Measurements from ENCODE around the gene PARP1. TPM values are rescaled to one million over a fixed set of nuclear protein-coding genes. Genes with fewer than 3 reads are reported as not detected.

The PARP1 gene
- polyA plus RNA-seq, 4 donors = 122 to 133 (median 127) TPM

DNA sequence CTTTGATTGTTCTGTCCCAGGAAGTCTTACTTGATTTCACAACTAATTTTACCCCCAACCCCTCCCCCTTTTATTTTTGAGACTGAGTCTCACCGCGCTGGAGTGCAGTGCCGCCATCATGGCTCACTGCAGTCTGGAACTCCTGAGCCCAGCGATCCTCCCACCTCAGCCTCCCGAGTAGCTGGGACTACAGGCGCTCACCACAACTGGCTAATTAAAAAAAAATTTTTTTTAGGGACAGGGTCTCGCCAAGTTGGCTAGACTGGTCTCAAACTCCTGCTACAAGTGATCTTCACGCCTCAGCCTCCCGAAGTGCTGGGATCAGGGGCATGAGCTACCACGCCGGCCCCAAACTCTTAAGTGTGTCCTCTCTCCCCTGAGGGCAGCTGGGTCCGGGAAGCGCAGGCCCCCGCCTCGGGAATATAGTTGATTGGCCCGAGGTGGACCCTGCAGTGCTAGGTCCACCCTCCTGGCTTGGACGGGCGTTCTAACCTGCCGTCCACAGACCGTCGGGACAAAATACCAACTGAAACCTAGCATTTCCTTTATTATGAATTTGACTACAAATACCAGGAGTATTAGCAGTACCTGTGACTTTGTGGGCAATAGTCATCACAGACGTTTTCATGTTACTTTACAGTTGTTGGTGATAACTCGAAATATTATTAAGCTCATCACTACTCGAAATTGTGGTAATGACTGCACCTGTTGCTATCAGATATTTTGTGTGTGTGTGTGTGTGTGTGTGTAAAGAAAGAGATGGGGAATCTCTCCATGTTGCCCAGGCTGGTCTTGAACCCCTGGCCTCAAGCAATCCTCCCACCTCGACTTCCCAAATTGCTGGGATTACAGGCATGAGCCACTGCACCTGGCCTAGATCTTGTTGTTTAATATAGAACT is 642 bp upstream of the PARP1 start:
- no peak for DNase-seq (ENCODE audit: low read depth in 4 of 4, low spot score in 2 of 4)

DNA sequence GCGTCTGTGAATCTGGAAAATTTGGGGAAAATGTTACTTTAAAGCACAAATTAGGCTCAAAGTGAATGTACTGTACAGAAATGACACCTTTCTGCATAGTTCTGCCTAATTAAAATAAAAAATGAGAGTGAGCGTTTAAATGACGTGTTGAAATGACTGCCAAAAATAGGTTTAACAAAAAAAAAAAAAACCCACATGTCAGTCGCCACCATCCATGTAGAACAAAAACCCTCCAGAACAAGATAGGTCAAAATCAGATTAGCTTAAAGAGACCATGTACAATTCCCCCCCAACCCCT is 745 bp downstream of the PARP1 start:
- DNase-seq (ENCODE audit: low read depth in 4 of 4, low spot score in 2 of 4) = no peak

DNA sequence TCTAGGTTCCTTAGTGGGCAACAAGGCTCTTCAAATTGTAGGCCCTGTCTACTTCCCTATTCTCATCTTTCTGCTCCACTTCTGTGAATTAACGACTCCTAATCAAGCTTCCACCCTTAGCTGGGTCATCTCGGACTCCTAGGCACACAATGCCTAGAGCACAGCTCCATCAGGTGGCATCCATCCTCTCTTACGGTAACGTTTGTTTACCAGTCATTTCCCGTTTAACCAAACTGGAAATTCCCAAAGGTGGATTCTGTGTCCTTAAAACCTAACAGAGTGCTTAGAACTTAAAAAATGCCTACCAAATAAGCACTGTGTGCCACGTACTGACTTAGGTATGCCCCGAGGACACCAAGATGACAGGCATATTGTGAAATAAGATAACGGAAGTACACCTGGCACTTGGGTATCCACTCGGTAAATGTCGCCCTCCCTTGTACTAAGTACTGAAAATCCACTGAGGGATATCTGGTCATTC is 1.5 kb downstream of the PARP1 start:
- DNase-seq (ENCODE audit: low read depth in 4 of 4, low spot score in 2 of 4) = no peak

DNA sequence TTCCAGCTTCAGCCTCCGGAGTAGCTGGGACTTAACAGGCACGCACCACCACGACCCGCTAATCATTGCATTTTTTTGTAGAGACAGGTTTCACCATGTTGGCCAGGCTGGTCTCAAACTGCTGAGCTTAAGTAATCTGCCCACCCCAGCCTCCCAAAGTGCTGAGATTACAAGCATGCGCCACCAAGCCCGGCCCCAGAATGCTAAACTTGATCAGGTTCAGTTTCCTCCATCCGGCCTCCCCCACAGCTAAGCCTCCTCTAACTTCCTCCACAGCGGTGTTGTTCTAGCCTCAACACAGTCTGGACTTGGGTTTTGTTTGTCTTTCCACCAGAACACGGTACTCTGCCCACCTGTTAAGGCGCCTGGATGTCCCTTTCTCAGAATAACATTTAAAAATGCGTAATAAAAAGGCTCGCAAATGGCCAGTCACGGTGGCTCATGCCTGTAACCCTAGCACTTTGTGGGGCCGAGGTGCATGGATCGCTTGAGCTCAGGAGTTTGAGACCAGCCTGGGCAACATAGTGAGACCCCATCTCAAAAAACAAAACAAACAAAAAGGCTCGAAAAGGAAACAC is 2.4 kb downstream of the PARP1 start:
- no peak for DNase-seq (ENCODE audit: low read depth in 4 of 4, low spot score in 2 of 4)

DNA sequence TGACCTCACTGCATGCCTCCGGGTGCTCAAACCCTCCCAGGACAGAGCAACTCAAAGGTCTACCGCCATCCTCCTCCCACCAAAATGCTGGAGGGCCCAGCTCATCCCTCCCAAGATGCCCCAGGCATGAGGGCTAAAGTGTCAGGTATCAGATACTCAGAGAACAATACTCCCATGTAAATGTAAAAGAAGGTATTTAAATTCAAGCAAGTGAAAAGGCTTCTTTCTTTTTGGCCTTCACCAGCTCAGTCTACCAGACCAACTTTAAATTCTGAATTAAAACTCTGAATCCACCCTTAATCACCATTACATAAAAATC is 3.0 kb downstream of the PARP1 start:
- DNase-seq (ENCODE audit: low read depth in 4 of 4, low spot score in 2 of 4) = no peak

DNA sequence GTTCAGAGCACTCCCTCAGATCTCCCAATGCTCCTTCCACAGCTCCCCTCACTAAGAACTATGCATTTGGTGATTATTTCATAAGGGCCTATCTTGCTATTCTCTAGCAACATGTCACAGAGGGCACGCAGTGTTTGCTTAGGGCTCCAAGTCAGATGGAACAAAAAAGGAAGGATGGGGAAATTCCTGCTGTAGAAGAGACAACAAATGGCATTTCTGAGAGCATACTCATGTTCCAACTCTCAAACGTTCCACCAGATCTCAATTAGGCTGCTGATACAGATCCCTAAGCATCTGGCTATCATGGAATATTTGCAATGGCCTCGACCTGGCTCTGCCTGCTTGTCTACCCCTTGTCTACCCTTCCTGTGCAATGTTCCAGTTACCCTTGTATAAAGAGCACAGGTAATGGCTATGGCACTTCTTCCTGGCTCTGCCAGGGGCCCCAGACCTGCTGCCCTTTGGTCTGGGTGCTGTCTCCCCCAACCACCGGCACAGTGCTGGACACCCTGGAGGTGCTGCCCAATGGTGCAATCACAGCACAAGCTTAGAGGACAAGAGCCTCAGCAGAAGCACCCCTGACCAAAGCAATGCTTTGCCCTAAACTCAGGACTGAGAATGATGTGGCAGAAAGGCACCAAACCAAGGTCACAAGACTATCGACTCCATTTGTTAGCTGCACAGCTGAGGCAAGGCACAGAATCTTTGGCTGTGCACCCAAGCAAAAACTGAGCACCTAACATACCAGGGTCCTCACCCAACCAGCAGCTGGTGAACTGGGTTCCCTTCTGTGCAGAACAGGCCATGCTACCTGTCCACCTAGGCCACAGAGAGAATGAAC is 3.6 kb downstream of the PARP1 start:
- DNase-seq (ENCODE audit: low read depth in 4 of 4, low spot score in 2 of 4) = no peak

DNA sequence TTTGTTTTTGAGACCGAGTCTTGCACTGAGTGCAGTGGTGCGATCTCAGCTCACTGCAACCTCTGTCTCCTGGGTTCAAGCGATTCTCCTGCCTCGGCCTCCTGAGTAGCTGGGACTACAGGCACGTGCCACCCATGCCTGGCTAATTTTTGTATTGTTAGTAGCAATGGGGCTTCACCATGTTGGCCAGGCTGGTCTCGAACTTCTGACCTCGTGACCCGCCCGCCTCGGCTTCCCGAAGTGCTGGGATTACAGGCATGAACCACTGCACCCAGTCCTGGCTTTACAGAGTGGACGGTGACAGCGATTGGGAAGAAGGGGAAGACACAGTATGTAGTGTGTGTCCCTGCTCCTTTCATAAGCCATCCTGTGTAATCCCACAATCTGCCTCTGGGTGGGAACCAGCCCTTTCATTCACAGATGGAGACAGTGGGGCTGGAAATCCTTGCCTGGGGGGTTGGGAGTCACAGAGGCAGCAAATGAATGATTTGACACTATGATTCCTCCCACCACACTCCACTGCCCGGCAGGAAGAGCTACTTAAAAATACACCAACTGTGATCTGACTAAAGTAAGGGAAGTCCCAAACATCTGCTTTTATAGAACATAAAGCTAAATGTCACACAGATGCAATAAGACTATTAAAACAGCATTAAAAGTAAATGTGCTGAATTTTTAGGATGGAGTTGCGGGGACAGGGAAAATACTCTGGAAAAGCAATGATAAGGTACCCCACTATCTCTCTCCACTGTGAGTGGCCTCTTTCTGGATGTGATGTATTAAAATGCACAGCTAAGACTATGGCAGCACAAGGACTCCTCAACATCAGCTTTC is 4.5 kb downstream of the PARP1 start:
- no peak for DNase-seq (ENCODE audit: low read depth in 4 of 4, low spot score in 2 of 4)

DNA sequence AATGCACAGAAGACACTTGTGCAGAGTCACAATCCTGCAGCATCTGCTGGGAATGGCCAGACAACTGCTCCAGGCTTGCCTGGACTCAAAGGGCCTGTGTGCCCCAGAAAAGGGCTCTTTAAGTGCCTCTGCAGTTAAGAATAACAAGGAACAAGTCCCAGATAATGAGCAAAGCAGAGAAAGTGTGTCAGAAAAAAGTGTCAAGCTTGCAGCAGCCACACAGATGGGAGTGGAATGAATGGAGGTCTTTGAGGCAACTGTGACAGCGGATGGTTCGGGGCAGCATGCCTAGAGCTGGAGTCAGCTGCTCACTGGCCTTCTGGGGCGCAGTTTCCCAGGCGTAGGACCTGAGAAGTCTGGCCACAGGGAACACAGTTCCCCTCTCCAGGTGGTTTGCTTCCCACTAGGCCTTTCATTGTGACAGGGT is 5.1 kb downstream of the PARP1 start:
- DNase-seq (ENCODE audit: low read depth in 4 of 4, low spot score in 2 of 4) = no peak

DNA sequence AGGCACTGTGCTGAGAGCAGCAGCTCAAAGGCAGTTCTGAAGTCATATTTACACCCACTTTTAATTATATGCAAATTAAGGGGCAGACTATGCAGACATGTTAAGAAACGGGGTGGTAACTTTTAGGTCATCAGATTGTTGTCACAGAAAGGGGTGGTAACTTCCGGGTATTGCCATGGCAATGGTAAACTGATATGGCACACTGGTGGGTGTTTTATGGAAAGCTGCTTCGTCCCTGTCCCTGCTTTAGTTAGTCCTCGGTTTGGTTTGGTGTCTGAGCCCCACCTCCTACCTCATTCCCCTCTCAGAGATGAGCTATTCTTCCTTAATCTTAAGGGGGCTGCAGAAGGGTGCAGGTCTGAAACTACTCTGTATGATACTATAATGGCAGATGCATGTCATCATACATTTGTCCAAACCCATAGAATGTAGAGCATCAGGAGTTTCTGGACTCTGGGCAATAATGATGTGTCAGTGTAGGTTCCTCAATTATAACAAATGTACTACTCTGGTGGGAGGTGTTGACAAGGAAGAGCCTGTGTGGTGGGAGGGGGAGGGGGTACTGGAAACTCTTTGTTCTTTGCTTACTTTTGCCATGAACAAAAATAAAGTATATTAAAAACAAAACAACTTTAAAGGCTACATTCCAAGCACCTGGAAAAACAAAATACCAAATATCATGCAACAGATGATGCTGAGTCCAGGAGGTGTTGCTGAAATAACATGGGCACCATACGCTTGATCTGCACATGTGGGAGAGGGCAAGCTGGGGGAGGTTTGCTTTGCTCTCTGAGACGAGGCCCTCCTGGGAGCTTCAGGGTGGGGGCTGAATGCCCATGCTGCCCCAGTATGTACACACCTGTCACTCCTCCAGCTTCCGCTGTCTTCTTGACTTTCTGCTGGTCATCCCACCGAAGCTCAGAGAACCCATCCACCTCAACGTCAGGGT is 6.3 kb downstream of the PARP1 start:
- DNase-seq (ENCODE audit: low read depth in 4 of 4, low spot score in 2 of 4) = no peak

DNA sequence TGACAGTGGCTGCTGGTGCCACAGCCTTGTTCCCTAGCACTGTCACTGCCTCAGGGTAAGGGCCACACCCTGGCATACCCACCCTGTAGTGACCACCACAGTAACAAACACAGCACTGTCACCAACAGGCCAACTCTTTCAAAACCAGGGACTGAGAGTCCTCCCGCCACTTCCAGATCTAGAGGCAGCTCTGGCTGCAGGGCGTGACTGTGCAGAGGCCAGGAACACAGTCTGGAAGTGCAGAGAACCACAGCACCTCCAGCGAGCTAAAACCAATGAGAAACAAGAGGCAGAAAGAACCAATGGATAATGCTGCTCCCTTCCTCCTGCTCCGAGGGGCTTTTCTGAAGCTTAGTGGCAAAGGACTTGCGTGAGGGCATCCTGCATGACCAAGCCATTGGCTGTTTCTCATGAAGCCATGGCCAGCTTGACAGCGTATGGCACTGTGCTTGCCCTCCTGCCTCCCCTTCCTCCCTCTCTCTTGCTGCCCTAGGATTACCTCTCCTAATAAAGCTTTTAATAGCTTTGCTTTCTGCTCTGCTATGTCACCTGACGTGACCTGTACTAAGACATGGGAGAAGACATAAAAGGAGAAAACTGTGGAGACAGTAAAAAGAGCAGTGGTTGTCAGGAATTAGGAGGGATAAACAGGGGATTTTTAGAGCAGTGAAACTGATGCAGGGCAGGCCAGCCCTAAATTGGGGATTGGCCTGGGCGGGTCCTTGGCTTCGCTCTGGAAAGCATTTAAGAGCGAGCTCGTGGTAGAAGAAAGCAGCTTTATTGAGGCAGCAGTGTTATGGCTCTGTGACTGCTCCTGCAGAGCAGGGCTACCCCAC is 7.2 kb downstream of the PARP1 start:
- DNase-seq (ENCODE audit: low read depth in 4 of 4, low spot score in 2 of 4) = no peak

DNA sequence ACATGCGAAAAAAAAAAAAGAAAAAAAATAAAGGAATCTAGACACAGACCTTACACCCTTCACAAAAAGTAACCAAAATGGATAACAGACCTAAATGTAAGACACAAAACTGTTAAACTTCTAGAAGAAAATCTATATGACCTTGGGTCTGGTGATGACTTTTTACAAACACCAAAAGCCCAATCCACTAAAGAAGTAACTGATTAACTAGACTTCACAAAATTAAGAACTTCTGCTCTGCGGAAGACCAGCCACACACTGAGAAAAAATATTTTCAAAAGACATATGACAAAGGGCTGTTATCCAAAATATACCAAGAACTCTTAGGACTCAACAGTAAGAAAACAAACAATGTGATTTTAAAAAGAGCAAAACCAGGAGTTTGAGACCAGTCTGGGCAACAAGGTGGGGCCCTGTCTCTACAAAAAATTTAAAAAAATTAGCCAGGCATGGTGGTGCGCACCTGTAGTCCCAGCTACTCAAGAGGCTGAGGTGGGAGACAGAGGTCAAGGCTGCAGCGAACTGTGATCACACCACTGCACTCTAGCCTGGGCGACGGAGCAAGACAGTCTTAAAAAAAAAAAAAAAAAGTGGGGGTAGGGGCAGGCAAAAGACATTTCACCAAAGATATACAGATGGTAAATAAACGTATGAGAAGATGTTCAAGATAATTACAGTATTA is 9.8 kb downstream of the PARP1 start:
- no peak for DNase-seq (ENCODE audit: low read depth in 4 of 4, low spot score in 2 of 4)

DNA sequence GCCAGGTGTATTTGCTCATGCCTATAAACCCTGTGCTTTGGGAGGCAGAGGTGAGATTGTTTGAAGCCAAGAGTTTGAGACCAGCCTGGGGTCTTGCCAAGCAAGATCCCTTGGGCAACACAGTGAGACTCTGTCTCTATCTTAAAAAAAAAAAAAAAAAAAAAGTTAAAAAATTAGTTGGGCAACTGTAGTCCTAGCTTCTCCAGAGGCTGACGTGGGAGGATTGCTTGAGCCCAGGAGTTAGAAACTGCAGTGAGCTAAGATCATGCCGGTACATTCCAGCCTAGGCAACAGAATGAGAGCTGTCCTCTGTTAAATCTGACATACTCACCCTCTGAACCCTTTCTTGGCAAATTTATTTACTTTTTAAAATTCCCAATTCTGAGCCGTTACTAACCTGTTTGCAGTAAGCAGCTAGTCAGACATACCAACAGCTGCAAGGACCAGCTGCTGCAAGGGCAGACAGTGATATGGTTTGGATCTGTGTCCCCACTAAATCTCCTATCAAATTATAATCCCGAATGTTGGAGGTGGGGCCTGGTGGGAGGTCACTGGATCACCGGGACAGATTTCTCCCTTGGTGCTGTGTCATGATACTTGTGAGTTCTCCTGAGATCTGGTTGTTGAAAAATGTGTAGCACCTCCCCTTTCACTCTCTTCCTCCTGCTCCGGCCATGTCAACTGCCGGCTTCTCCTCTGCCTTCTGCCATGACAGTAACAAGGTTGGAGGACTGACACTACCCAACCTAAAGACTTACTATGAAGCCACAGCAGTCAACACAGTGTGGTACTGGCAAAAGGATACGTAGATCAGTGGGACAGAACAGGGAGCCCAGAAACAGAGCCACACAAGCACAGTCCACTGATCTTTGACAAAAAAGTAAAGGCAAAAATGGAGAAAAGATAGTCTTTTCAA is 10.6 kb downstream of the PARP1 start:
- DNase-seq (ENCODE audit: low read depth in 4 of 4, low spot score in 2 of 4) = no peak

DNA sequence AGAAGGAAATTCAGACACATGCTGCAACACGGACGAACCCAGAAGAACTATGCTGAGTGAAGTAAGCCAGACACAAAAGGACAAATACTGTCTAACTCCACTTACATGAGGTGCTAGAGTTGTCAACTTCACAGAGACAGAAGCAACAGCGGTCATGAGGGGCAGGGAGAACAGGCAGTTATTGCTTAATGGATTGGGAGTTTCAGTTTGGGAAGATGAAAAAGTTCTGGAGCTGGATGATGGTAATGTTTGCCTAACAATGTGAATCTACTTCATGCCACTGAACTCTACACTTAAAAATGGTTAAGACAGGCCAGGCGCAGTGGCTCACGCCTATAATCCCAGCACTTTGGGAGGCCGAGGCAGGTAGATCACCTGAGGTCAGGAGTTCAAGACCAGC is 12.1 kb downstream of the PARP1 start:
- no peak for DNase-seq (ENCODE audit: low read depth in 4 of 4, low spot score in 2 of 4)

DNA sequence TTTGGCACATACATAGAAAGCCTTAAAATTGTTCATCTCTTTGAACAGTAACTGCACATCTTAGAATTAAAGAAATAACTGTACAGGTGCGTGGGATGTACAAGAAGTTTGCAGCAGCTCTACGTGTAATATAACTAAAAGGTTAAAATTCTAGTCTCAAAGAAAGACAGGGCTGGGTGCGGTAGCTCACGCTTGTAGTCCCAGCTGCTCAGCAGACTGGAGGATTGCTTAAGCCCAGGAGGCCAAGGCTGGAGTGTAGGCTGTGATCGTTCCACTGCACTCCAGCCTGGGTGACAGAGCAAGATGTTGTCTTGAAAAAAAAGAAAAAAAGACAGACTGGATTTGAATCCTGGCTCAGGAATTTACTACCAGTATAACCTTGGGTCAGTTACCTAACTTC is 13.4 kb downstream of the PARP1 start:
- DNase-seq (ENCODE audit: low read depth in 4 of 4, low spot score in 2 of 4) = no peak

DNA sequence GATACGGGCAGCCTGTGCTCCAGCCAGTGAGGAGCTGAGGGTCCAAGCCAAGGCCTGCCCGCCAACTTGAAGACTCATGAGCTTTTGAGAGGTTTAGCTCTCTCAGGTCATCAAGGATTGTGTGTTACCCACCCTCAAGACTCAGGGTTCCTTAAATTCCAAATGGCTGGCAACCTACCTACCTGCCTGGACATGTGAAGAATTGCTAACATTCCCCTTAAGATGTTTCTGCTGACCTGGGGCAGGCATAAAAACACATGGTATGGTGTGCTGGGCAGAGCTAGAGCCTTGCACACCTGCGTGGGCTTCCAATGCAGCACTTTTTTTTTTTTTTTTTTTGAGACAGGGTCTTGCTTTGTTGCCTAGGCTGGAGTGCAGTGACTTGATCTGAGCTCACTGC is 17.2 kb downstream of the PARP1 start:
- no peak for DNase-seq (ENCODE audit: low read depth in 4 of 4, low spot score in 2 of 4)

DNA sequence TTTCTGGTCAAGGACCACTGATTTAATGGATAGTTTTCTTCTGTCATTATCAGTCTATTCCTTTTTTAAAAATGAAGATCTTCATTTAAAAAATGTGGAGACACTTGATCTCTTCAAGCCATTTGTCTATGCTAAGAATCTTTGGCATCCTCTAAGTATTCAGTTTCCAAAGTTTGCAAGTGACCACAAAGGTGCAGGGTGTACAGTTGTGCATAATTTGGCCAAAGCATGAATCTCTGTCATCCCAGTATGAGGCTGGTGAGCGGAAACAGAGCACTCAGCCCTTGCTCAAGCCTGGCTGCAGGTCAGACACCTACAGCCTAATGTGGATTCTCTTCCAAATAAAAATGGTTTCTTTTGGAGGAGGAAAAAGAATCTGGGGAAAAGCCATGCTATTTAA is 19.8 kb downstream of the PARP1 start:
- no peak for DNase-seq (ENCODE audit: low read depth in 4 of 4, low spot score in 2 of 4)

DNA sequence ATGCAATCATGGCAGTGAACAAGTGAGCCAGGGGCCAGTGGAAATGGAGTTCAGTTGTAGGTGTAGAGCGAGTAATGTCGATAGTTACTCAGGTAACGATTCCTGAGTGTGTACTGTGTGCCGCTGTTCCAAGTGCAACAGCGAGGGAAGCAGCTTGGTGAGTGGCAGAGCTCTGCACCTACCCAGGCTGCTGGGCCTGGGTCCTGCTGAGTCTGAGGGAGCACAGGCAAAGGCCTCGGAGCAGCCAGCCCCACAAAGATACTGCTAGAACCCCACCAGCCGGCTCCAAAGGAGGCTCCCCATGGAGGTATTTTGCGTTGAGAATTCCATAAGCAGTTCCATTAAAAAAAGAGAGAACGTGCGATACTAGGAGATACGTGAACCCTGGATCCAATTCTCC is 23.2 kb downstream of the PARP1 start:
- DNase-seq (ENCODE audit: low read depth in 4 of 4, low spot score in 2 of 4) = no peak
